Measurements from ENCODE around the gene MSI1.

MSI1 gene

GRCh38 chr12:120367233-120367923, 1.6 kb downstream of the MSI1 start:
- H3K36me3 ChIP-seq (ENCODE audit: control insufficient read depth, insufficient read depth, low read length): no peaks in the 10 kb centered on the region
- H3K4me3 ChIP-seq (ENCODE audit: low read depth, low read length): peak overlapping the region; percentile 37
- H3K9ac ChIP-seq: no peak overlapping the region
- H3K79me2 ChIP-seq: no peaks in the 10 kb centered on the region
- H3K9me3 ChIP-seq (ENCODE audit: control insufficient read depth, low read length): no peaks in the 10 kb centered on the region
- H3K27ac ChIP-seq: no peak overlapping the region
- H2AFZ ChIP-seq: no peak overlapping the region
- peaks cover 7% of the 10 kb centered on the region for H3K4me1 ChIP-seq
- no peaks in the 10 kb centered on the region for H3K27me3 ChIP-seq (ENCODE audit: control insufficient read depth, insufficient read depth, low read length)
- peak overlapping the region; percentile 43 for H3K4me2 ChIP-seq (ENCODE audit: low read length)
- TF ChIP-seq CTCF (IDR thresholded peaks at IDR 0.05): peak; percentile 25

- Histone ChIP-seq H3K4me1 (peaks cover 12% of the 10 kb centered on the region), H3K27ac (peak overlapping the region; percentile 7), H3K9me3 (ENCODE audit: control insufficient read depth, low read length) (no peaks in the 10 kb centered on the region), H3K9ac (no peak overlapping the region), H2AFZ (no peak overlapping the region), H3K79me2 (no peaks in the 10 kb centered on the region), H3K36me3 (ENCODE audit: control insufficient read depth, insufficient read depth, low read length) (no peaks in the 10 kb centered on the region), H3K4me3 (ENCODE audit: low read depth, low read length) (no peak overlapping the region), H3K4me2 (ENCODE audit: low read length) (no peak overlapping the region), H3K27me3 (ENCODE audit: control insufficient read depth, insufficient read depth, low read length) (no peaks in the 10 kb centered on the region)
- TF ChIP-seq CTCF (IDR thresholded peaks at IDR 0.05): no peak
Observed at GRCh38 chr12:120366845-120367232, 2.1 kb downstream of the MSI1 start.

- Histone ChIP-seq H3K27ac (no peak overlapping the region), H3K27me3 (ENCODE audit: control insufficient read depth, insufficient read depth, low read length) (no peaks in the 10 kb centered on the region), H3K4me1 (peaks cover 12% of the 10 kb centered on the region), H3K79me2 (no peaks in the 10 kb centered on the region), H3K4me3 (ENCODE audit: low read depth, low read length) (no peak overlapping the region), H3K9me3 (ENCODE audit: control insufficient read depth, low read length) (no peaks in the 10 kb centered on the region), H2AFZ (no peak overlapping the region), H3K36me3 (ENCODE audit: control insufficient read depth, insufficient read depth, low read length) (no peaks in the 10 kb centered on the region), H3K9ac (no peak overlapping the region), H3K4me2 (ENCODE audit: low read length) (no peak overlapping the region)
- TF ChIP-seq CTCF (IDR thresholded peaks at IDR 0.05): no peak
Observed at GRCh38 chr12:120366341-120366705, 2.6 kb downstream of the MSI1 start.

GRCh38 chr12:120365675-120366340, 3.2 kb downstream of the MSI1 start:
- no peak overlapping the region for H3K4me3 ChIP-seq (ENCODE audit: low read depth, low read length)
- no peaks in the 10 kb centered on the region for H3K36me3 ChIP-seq (ENCODE audit: control insufficient read depth, insufficient read depth, low read length)
- no peaks in the 10 kb centered on the region for H3K27me3 ChIP-seq (ENCODE audit: control insufficient read depth, insufficient read depth, low read length)
- no peak overlapping the region for H3K4me2 ChIP-seq (ENCODE audit: low read length)
- no peak overlapping the region for H2AFZ ChIP-seq
- no peaks in the 10 kb centered on the region for H3K79me2 ChIP-seq
- H3K27ac ChIP-seq: peak overlapping the region; percentile 1
- H3K9ac ChIP-seq: no peak overlapping the region
- peaks cover 12% of the 10 kb centered on the region for H3K4me1 ChIP-seq
- TF ChIP-seq CTCF (IDR thresholded peaks at IDR 0.05): no peak
- H3K9me3 ChIP-seq (ENCODE audit: control insufficient read depth, low read length): no peaks in the 10 kb centered on the region

- H3K4me3 ChIP-seq (ENCODE audit: low read depth, low read length): no peak overlapping the region
- H3K27ac ChIP-seq: no peak overlapping the region
- no peak overlapping the region for H3K9ac ChIP-seq
- H3K4me2 ChIP-seq (ENCODE audit: low read length): no peak overlapping the region
- no peaks in the 10 kb centered on the region for H3K9me3 ChIP-seq (ENCODE audit: control insufficient read depth, low read length)
- no peak overlapping the region for H2AFZ ChIP-seq
- TF ChIP-seq CTCF (IDR thresholded peaks at IDR 0.05): no peak
- H3K27me3 ChIP-seq (ENCODE audit: control insufficient read depth, insufficient read depth, low read length): no peaks in the 10 kb centered on the region
- no peaks in the 10 kb centered on the region for H3K79me2 ChIP-seq
- no peaks in the 10 kb centered on the region for H3K36me3 ChIP-seq (ENCODE audit: control insufficient read depth, insufficient read depth, low read length)
- H3K4me1 ChIP-seq: peaks cover 12% of the 10 kb centered on the region
Observed at GRCh38 chr12:120364487-120364886, 4.5 kb downstream of the MSI1 start.
